Stimulated activated CD4-positive, alpha-beta T cell treated with anti-CD3 and anti-CD28 coated beads, Interleukin-4, amount 100 ng/mL, for 1 hour (primary cell): ENCODE data around the gene RFX6.

Source experiments
- DNase-seq: peaks from one replicate; pipeline ENCODE4 v3.0.0-alpha.2; 2020

Gene RFX6

GRCh38 chr6:116922853-116923548 is 46.0 kb downstream of the RFX6 start:
- DNase-seq: no peak

GRCh38 chr6:116924245-116924644 is 47.2 kb downstream of the RFX6 start:
- DNase-seq: no peak

GRCh38 chr6:116925088-116925794 is 48.2 kb downstream of the RFX6 start:
- no peak for DNase-seq

- no peak for DNase-seq
Measured at GRCh38 chr6:116928677-116929076, 51.6 kb downstream of the RFX6 start.

GRCh38 chr6:116929825-116930224 is 52.8 kb downstream of the RFX6 start:
- DNase-seq: no peak

GRCh38 chr6:116931456-116931855 is 54.4 kb downstream of the RFX6 start:
- DNase-seq: no peak

GRCh38 chr6:116932496-116932895 is 55.5 kb downstream of the RFX6 start:
- DNase-seq: no peak

GRCh38 chr6:116933485-116933884 is 56.4 kb downstream of the RFX6 start:
- no peak for DNase-seq

GRCh38 chr6:116938305-116938704 is 61.3 kb downstream of the RFX6 start:
- no peak for DNase-seq

GRCh38 chr6:116941727-116942126 is 64.7 kb downstream of the RFX6 start:
- DNase-seq: no peak

- no peak for DNase-seq
Measured at GRCh38 chr6:116945809-116946208, 68.8 kb downstream of the RFX6 start.

GRCh38 chr6:116948533-116949304 is 71.7 kb downstream of the RFX6 start:
- DNase-seq: no peak

- no peak for DNase-seq
Measured at GRCh38 chr6:116949964-116950363, 72.9 kb downstream of the RFX6 start.

- DNase-seq: no peak
Measured at GRCh38 chr6:116954335-116954734, 77.3 kb downstream of the RFX6 start.

GRCh38 chr6:116954938-116955337 is 77.9 kb downstream of the RFX6 start:
- no peak for DNase-seq

- DNase-seq: no peak
Measured at GRCh38 chr6:116955773-116956172, 78.7 kb downstream of the RFX6 start.

- DNase-seq: no peak
Measured at GRCh38 chr6:116963972-116964371, 86.9 kb downstream of the RFX6 start.

GRCh38 chr6:116966675-116967576 is 89.9 kb downstream of the RFX6 start:
- DNase-seq: no peak

GRCh38 chr6:116969211-116969863 is 92.3 kb downstream of the RFX6 start:
- no peak for DNase-seq

- no peak for DNase-seq
Measured at GRCh38 chr6:116971959-116972358, 94.9 kb downstream of the RFX6 start.

- no peak for DNase-seq
Measured at GRCh38 chr6:116973976-116974375, 96.9 kb downstream of the RFX6 start.
